HG02763 (cell line): ENCODE measurements around the gene TPD52L3.

Experiments
- ATAC-seq: cut with Tn5 transposase; IDR thresholded peaks from one replicate; pipeline ENCODE4 v1.9.1; 2021; ENCODE audit warnings: mild to moderate bottlenecking, moderate library complexity; ENCODE audit not compliant: unreplicated experiment

Gene TPD52L3

GRCh38 chr9:6328103-6328502, at the start of gene TPD52L3:
Gene TPD52L3, plus strand, starts transcription at chr9:6328375. Its CDS starts 221 bp downstream, at chr9:6328596.
- ATAC-seq = no peak

GRCh38 chr9:6301858-6302257, 26.3 kb upstream of the TPD52L3 start:
- no peak for ATAC-seq

GRCh38 chr9:6302417-6302816, 25.8 kb upstream of the TPD52L3 start:
- ATAC-seq = no peak

GRCh38 chr9:6304232-6304631, 23.9 kb upstream of the TPD52L3 start:
- no peak for ATAC-seq

- no peak for ATAC-seq
Observed at GRCh38 chr9:6305954-6306563, 22.1 kb upstream of the TPD52L3 start.

GRCh38 chr9:6307551-6308096, 20.6 kb upstream of the TPD52L3 start:
- no peak for ATAC-seq

GRCh38 chr9:6330958-6331634, 2.9 kb downstream of the TPD52L3 start:
- ATAC-seq = no peak

GRCh38 chr9:6334305-6334704, 6.1 kb downstream of the TPD52L3 start:
- no peak for ATAC-seq

- no peak for ATAC-seq
Observed at GRCh38 chr9:6348766-6349165, 20.6 kb downstream of the TPD52L3 start.

- ATAC-seq = no peak
Observed at GRCh38 chr9:6351737-6352136, 23.6 kb downstream of the TPD52L3 start.

- peak; percentile 79 for ATAC-seq
Observed at GRCh38 chr9:6354072-6354686, 26.0 kb downstream of the TPD52L3 start.

- no peak for ATAC-seq
Observed at GRCh38 chr9:6355728-6356127, 27.6 kb downstream of the TPD52L3 start.

- ATAC-seq = no peak
Observed at GRCh38 chr9:6356441-6356840, 28.3 kb downstream of the TPD52L3 start.

GRCh38 chr9:6356904-6357303, 28.7 kb downstream of the TPD52L3 start:
- ATAC-seq = no peak

GRCh38 chr9:6367128-6367890, 39.1 kb downstream of the TPD52L3 start:
- no peak for ATAC-seq

GRCh38 chr9:6368831-6369230, 40.7 kb downstream of the TPD52L3 start:
- ATAC-seq = no peak
